Mononuclear cell (primary cell): ENCODE measurements around the gene PCDHGB5. TPM values are rescaled to one million over a fixed set of nuclear protein-coding genes. Genes with fewer than 3 reads are reported as not detected.
A peak's percentile ranks its signal among the peaks of the same experiment; 100 is the strongest.
"Not testable (repeated sequence)": the region's sequence is repeated elsewhere in the genome, so short reads cannot be mapped to it uniquely, and the experiment has no call there.

Source experiments
- H3K27me3 ChIP-seq: 2 replicates; pipeline ENCODE4 v1.6.0; 2011; ENCODE audit warnings: low read length, control low read depth; ENCODE audit not compliant: insufficient read depth
- H3K4me1 ChIP-seq: 2 replicates; pipeline ENCODE4 v1.5.1; 2011; ENCODE audit warnings: mild to moderate bottlenecking, low read length, control low read depth; ENCODE audit not compliant: insufficient read depth
- H3K4me3 ChIP-seq: 2 replicates; pipeline ENCODE4 v1.5.1; 2011; ENCODE audit warnings: mild to moderate bottlenecking, low read length, moderate library complexity
- H3K9me3 ChIP-seq: 2 replicates; pipeline ENCODE4 v1.5.1; 2011; ENCODE audit warnings: low read depth, mild to moderate bottlenecking, control low read depth, low read length
- total RNA-seq: library from RNA; depleted of rRNA; stranded (reverse); fragments of >200 nt; gene quantifications from one replicate; pipeline ENCODE4 v1.2.3, GENCODE V29; 2012

Gene PCDHGB5
- total RNA-seq, 1 donor, result 0.84 TPM

DNA sequence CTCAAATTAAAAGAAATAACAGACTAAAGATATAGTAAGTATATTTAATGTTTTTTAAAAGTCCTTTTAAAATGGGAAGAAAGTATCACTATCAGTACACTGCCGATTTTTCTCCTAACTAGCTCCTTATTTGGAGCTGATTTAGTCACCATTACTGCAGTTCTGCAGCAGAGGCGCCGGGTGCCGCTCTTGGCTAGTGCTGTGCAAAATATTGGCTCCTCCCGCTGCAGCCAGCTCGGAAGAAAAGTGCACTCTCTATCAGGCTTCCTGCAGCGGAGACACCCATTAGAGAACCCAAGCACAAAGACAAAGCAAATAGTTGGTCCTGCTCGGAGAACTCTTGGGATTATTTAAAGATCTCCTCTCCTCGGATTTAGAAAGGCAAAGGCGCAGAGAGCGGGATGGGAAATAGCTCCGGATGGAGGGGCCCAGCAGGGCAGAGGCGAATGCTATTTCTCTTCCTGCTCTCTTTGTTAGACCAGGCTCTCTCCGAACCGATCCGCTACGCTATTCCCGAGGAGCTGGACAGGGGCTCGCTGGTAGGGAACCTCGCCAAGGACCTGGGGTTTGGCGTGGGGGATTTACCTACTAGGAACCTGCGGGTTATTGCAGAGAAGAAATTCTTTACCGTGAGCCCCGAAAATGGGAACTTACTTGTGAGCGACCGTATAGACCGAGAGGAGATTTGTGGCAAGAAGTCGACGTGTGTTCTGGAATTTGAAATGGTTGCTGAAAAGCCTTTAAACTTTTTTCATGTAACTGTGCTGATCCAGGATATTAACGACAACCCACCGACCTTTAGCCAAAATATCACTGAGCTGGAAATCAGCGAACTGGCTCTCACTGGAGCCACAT, 27.5 kb upstream of the PCDHGB5 start, which contains the start of gene PCDHGB3:
PCDHGB3 (plus strand) TSS at position 249 of the 855 bp plus-strand sequence; CDS start at position 402, 153 bp downstream.
- Histone ChIP-seq H3K9me3 (peaks cover 15% of the 10 kb centered on the region), H3K4me1 (peaks cover 5% of the 10 kb centered on the region), H3K27me3 (peaks cover 98% of the 10 kb centered on the region), H3K4me3 (no peak within 1 kb of the TSS)

DNA sequence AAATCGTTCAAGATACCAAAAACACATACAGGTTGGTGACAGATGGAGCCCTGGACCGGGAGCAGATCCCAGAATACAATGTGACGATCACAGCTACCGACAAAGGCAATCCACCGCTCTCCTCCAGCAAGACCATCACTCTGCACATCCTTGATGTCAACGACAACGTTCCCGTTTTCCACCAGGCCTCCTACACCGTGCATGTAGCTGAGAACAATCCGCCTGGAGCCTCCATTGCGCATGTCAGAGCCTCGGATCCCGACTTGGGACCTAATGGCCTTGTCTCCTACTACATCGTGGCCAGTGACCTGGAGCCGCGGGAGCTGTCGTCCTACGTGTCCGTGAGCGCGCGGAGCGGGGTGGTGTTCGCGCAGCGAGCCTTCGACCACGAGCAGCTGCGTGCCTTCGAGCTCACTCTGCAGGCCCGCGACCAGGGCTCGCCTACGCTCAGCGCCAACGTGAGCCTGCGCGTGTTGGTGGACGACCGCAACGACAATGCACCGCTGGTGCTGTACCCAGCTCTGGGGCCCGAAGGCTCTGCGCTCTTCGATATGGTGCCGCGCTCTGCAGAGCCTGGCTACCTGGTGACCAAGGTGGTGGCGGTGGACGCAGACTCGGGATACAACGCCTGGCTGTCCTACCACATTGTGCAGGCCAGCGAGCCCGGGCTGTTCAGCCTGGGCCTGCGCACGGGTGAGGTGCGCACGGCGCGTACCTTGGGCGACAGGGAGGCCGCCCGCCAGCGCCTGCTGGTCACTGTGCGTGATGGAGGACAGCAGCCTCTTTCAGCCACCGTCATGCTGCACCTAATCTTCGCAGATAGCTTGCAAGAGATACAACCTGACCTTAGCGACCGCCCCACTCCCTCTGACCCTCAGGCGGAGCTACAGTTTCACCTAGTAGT, 25.9 kb upstream of the PCDHGB5 start:
- Histone ChIP-seq H3K4me1 (peaks cover 5% of the 10 kb centered on the region), H3K27me3 (peaks cover 88% of the 10 kb centered on the region), H3K4me3 (no peak overlapping the region), H3K9me3 (peaks cover 12% of the 10 kb centered on the region)

DNA sequence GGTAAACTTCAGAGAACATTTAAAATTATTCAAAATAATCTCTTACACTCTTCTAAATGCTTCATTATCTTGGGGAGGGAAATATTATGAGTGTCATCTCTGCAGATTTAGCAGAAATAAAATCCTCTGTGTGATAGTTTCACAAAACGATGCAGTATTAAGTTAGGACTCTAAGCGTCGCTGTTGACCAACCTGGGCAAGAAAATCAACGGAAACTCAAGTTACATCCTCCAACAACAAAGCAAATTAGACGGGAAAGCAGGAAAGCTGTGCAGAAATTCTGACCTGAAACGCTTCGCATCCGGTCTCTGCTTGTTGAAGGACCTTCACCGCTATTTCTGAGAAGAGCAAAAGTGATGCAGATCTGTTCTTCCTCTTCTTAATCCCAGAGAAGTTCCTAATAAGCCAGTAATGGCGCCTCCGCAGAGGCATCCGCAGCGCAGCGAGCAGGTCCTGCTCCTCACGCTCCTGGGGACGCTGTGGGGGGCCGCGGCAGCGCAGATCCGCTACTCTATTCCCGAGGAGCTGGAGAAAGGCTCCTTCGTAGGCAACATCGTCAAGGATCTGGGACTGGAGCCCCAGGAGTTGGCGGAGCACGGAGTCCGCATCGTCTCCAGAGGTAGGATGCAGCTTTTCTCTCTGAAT, 24.0 kb upstream of the PCDHGB5 start, which contains the start of gene PCDHGA6:
PCDHGA6 (plus strand) TSS at position 219 of the 645 bp plus-strand sequence; CDS start at position 412, 193 bp downstream.
- peaks cover 81% of the 10 kb centered on the region for H3K27me3 ChIP-seq

DNA sequence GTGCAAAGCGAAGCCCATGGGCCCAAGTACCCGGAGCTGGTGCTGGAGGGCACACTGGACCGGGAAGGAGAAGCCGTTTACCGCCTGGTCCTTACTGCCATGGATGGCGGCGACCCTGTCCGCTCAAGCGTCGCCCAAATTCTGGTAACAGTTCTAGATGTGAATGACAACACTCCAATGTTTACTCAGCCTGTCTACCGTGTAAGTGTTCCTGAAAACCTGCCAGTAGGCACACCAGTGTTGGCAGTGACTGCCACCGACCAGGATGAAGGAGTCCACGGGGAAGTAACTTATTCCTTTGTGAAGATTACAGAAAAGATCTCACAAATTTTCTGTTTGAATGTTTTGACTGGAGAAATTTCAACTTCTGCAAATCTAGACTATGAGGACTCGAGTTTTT, 23.1 kb upstream of the PCDHGB5 start:
- Histone ChIP-seq H3K9me3 (peaks cover 16% of the 10 kb centered on the region), H3K4me1 (peaks cover 5% of the 10 kb centered on the region), H3K27me3 (peaks cover 76% of the 10 kb centered on the region), H3K4me3 (no peak overlapping the region)

More for the DNA sequence above, 24.0 kb upstream of the PCDHGB5 start, which contains the start of gene PCDHGA6:
- Histone ChIP-seq H3K4me1 (peaks cover 5% of the 10 kb centered on the region), H3K4me3 (no peak within 1 kb of the TSS), H3K9me3 (peaks cover 16% of the 10 kb centered on the region)

DNA sequence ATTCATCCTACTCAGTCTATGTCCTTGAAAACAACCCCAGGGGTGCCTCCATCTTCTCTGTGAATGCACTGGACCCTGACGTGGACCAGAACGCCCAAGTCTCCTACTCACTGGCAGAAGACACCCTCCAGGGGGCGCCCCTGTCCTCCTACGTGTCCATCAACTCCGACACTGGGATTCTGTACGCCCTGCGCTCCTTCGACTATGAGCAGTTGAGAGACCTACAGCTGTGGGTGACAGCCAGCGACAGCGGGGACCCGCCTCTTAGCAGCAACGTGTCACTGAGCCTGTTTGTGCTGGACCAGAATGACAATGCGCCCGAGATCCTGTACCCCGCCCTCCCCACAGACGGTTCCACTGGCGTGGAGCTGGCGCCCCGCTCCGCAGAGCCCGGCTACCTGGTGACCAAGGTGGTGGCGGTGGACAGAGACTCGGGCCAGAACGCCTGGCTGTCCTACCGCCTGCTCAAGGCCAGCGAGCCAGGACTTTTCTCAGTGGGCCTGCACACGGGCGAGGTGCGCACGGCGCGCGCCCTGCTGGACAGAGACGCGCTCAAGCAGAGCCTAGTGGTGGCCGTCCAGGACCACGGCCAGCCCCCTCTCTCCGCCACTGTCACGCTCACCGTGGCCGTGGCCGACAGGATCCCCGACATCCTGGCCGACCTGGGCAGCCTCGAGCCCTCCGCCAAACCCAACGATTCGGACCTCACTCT, 22.1 kb upstream of the PCDHGB5 start:
- Histone ChIP-seq H3K9me3 (peaks cover 16% of the 10 kb centered on the region), H3K27me3 (peaks cover 74% of the 10 kb centered on the region)
- not testable (repeated sequence) for H3K4me1 ChIP-seq, H3K4me3 ChIP-seq

DNA sequence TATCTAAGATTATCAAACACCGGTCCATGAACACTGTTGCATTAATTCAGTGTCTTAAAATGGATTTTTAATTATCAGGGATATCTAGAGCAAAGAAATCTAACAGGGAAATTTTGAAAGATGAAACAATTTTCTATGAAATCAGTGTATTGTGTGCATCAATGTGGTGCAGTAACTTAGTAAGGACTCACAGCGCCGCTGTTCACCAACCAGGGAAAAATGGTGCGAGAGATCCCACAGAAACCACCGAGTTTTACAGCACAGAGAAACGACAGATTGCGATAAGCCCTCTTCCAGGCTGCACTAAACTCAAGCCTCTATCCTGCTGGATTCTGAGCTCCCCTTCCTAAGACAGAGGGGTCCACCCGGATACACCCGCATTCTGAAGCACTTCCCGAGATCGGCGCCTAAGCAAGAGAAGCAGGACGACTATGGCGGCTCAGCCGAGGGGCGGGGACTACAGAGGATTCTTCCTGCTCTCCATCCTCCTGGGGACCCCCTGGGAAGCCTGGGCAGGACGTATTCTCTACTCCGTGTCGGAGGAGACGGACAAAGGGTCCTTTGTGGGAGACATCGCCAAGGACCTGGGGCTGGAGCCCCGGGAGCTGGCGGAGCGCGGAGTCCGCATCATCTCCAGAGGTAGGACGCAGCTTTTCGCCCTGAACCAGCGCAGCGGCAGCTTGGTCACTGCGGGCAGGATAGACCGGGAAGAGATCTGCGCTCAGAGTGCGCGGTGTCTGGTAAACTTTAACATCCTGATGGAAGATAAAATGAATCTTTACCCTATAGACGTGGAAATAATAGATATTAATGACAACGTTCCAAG, 15.1 kb upstream of the PCDHGB5 start, which contains the start of gene PCDHGA7:
PCDHGA7 (plus strand) TSS at position 274 of the 826 bp plus-strand sequence; CDS start at position 432, 158 bp downstream.
- Histone ChIP-seq H3K4me1 (no peaks in the 10 kb centered on the region), H3K9me3 (peaks cover 8% of the 10 kb centered on the region), H3K4me3 (peak within 1 kb of the TSS; percentile 7), H3K27me3 (peaks cover 83% of the 10 kb centered on the region)

DNA sequence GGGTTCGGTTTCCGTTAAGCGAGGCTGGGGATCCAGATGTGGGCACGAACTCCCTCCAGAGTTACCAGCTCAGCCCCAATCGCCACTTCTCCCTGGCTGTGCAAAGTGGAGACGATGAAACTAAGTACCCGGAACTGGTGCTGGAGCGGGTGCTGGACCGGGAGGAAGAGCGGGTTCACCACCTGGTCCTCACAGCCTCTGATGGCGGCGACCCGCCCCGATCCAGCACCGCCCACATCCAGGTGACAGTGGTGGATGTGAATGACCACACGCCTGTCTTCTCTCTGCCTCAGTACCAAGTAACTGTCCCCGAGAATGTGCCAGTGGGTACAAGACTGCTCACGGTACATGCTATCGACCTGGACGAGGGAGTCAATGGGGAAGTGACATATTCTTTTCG, 14.4 kb upstream of the PCDHGB5 start:
- peaks cover 84% of the 10 kb centered on the region for H3K27me3 ChIP-seq
- peaks cover 8% of the 10 kb centered on the region for H3K9me3 ChIP-seq
- H3K4me1 ChIP-seq, result no peaks in the 10 kb centered on the region
- H3K4me3 ChIP-seq, result no peak overlapping the region

DNA sequence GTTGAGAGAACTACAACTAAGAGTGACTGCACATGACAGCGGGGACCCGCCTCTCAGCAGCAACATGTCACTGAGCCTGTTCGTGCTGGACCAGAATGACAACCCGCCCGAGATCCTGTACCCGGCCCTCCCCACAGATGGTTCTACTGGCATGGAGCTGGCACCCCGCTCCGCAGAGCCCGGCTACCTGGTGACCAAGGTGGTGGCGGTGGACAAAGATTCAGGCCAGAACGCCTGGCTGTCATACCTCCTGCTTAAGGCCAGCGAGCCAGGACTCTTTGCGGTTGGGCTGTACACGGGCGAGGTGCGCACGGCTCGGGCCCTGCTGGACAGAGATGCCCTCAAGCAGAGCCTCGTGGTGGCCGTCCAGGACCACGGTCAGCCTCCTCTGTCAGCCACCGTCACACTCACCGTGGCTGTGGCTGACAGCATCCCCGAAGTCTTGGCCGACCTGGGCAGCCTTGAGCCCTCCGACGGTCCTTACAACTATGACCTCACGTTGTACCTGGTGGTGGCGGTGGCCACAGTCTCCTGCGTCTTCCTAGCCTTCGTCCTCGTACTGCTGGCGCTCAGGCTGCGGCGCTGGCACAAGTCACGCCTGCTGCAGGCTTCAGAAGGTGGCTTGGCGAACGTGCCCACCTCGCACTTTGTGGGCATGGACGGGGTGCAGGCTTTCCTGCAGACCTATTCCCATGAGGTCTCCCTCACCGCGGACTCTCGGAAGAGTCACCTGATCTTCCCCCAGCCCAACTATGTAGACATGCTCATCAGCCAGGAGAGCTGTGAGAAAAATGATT, 13.1 kb upstream of the PCDHGB5 start:
- peaks cover 89% of the 10 kb centered on the region for H3K27me3 ChIP-seq
- no peak overlapping the region for H3K4me3 ChIP-seq
- peaks cover 8% of the 10 kb centered on the region for H3K9me3 ChIP-seq
- no peaks in the 10 kb centered on the region for H3K4me1 ChIP-seq

DNA sequence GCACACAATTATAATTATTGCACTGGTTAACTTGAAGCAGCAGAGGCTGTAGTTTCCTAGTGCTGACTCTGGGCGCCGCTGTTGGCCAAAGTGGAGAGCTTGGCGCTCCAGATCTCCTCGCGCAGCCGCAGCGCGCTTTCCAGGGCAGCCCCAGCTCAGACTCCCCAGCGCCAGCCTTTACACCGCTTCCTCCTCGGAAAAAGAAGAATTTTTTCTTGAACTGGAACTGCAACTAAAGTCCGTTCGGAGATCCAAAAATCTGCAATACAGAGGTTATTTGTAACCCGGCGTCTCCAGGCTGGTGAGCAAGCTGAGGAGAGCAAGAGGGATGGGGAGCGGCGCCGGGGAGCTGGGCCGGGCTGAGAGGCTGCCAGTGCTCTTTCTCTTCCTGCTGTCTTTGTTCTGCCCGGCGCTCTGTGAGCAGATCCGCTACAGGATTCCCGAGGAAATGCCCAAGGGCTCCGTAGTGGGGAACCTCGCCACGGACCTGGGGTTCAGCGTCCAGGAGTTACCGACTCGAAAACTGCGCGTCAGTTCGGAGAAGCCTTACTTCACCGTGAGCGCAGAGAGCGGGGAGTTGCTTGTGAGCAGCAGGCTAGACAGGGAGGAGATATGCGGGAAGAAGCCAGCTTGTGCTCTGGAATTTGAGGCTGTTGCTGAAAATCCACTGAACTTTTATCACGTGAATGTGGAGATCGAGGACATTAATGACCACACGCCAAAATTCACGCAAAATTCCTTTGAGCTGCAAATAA, 10.0 kb upstream of the PCDHGB5 start, which contains the start of gene PCDHGB4:
PCDHGB4 (plus strand) TSS at position 142 of the 755 bp plus-strand sequence; CDS start at position 329, 187 bp downstream.
- not testable (repeated sequence) for H3K4me1 ChIP-seq, H3K4me3 ChIP-seq, H3K9me3 ChIP-seq
- peaks cover 91% of the 10 kb centered on the region for H3K27me3 ChIP-seq

DNA sequence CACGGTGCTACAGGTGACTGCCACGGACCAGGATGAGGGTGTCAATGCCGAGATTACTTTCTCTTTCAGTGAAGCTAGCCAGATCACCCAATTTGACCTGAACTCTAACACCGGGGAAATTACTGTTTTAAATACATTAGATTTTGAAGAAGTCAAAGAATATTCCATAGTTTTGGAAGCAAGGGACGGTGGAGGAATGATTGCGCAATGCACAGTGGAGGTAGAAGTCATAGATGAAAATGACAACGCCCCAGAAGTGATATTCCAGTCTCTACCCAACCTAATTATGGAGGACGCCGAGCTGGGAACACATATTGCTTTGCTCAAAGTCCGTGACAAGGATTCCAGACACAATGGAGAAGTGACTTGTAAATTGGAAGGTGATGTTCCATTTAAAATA, 9.1 kb upstream of the PCDHGB5 start:
- Histone ChIP-seq H3K4me1 (no peaks in the 10 kb centered on the region), H3K4me3 (no peak overlapping the region), H3K9me3 (peaks cover 9% of the 10 kb centered on the region), H3K27me3 (peaks cover 91% of the 10 kb centered on the region)

DNA sequence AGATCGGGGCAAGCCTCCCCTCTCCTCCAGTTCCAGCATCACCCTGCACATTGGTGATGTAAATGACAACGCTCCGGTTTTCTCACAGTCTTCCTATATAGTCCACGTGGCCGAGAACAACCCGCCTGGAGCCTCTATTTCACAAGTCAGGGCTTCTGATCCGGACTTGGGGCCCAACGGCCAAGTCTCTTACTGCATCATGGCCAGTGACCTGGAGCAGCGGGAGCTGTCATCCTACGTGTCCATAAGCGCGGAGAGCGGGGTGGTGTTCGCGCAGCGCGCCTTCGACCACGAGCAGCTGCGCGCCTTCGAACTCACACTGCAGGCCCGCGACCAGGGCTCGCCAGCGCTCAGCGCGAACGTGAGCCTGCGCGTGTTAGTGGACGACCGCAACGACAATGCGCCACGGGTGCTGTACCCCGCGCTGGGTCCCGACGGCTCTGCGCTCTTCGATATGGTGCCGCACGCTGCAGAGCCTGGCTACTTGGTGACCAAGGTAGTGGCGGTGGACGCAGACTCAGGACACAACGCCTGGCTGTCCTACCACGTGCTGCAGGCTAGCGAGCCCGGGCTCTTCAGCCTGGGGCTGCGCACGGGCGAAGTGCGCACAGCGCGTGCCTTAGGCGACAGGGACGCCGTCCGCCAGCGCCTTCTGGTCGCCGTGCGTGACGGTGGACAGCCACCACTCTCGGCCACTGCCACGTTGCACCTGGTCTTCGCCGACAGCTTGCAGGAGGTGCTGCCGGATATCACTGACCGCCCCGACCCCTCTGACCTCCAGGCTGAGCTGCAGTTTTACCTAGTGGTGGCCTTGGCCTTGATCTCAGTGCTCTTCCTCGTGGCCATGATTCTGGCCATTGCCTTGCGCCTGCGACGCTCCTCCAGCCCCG, 8.3 kb upstream of the PCDHGB5 start:
- H3K9me3 ChIP-seq, result peaks cover 12% of the 10 kb centered on the region
- H3K27me3 ChIP-seq, result peaks cover 91% of the 10 kb centered on the region
- H3K4me1 ChIP-seq, result no peaks in the 10 kb centered on the region
- H3K4me3 ChIP-seq, result no peak overlapping the region
